Sciatic nerve (tissue), 2 donors: Measurements from ENCODE around the gene FAM151B. TPM values are rescaled to one million over a fixed set of nuclear protein-coding genes. Genes with fewer than 3 reads are reported as not detected.
"Not testable (repeated sequence)": the region's sequence is repeated elsewhere in the genome, so short reads cannot be mapped to it uniquely, and the experiment has no call there.

ENCODE experiments used
- ATAC-seq: fragments of 200-7000 bp; cut with Tn5 transposase; one replicate; pipeline ENCODE4 v1.9.1; 2020; ENCODE audit warnings: mild to moderate bottlenecking, moderate library complexity
- DNase-seq: peaks from one replicate; pipeline ENCODE4 v3.0.0-alpha.2; 2020; ENCODE audit warnings: low spot score
- intact Hi-C: fragments of 100-400 bp; cut with DNase I; formaldehyde crosslinking; loops from one replicate; pipeline ENCODE4 v1.14.2; 2022
- total RNA-seq: library from RNA; stranded (reverse); fragmentation: NEBNext Ultra II Directional; extraction: Animal tissue kit (Norgen Biotek cat#: 25700); gene quantifications from one replicate; pipeline ENCODE4 v1.2.1, GENCODE V29; 2021
- donor health status: DM: no; HTN: no; CAD: no.
- donor health status: DM: no; HTN: no; CAD: no.

FAM151B gene
- total RNA-seq, 1 donor from 2014 or later = 3.9 TPM

DNA sequence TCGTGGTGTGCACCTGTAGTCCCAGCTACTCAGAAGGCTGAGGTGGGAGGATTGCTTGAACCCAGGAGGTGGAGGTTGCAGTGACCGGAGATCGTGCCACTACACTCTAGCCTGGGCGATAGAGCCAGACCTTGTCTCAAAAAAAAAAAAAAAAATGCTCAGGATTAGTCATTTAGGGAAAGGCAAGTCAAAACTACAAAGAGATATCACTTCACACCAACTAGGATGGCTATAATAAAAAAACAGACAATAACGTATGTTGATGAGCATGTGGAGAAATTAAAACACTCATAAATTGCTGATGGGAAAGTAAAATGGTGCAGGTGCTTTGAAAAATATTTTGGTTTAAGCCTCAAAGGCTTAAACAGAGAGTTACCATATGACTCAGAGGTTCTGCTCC is 88.5 kb downstream of the FAM151B start:
- ATAC-seq = no peak
- no peak for DNase-seq

DNA sequence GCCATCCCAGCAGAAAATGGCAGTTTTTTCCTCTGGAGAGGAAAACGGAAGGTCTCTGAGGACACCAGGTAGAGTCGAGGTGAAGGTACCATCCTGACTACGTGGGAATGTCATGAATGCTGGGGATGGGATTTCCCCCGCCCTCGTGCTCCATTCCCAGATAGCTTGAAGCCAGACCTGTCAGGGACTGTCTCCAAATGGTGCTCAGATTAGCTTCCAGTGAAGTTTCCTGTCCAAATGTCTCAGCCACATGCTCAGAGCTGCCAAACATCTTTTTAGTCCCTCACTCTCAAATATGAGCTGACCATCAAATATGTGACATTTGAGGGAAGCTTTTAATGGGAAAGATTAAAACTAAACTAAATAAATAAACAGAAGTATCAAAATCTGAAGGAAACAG is 89.8 kb downstream of the FAM151B start:
- DNase-seq (no peak), ATAC-seq (no peak)
- intact Hi-C loops = no loop called here

More for the DNA sequence above, 88.5 kb downstream of the FAM151B start:
- intact Hi-C loops = no loop called here

DNA sequence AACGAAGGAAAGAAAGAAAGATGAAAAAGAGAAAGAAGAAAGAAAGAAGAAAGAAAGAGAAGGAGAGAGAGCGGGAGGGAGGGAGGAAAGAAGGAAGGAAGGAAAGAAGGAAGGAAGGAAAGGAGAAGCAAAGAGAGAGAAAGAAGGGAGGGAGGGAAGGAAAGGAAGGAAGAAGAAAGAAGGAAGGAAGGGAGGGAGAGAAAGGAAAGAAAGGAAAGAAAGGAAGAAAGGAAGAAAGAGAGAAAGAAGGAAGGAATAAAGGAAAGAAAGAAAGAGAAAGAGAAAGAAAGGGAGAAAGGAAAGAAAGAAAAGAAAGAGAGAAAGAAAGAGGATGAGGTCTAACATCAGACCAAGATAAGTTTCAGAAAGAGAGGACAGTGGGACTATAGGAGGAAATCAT is 91.2 kb downstream of the FAM151B start:
- ATAC-seq (no peak), DNase-seq (no peak)
- intact Hi-C loops = no loop called here

DNA sequence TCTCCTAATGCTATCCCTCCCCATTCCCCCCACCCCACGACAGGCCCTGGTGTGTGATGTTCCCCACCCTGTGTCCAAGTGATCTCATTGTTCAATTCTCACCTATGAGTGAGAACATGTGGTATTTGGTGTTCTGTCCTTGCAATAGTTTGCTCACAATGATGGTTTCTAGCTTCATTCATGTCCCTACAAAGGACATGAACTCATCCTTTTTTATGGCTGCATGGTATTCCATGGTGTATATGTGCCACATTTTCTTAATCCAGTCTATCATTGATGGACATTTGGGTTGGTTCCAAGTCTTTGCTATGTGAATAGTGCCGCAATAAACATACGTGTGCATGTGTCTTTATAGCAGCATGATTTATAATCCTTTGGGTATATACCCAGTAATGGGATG is 92.4 kb downstream of the FAM151B start:
- ATAC-seq, intact Hi-C loops, DNase-seq: not testable (repeated sequence)

- ATAC-seq = no peak
- intact Hi-C loops = no loop called here
- no peak for DNase-seq
Measured at GRCh38 chr5:80584770-80585169, 96.9 kb downstream of the FAM151B start.

- intact Hi-C loops = no loop called here
- DNase-seq (no peak), ATAC-seq (no peak)
Measured at GRCh38 chr5:80588858-80589540, 101.1 kb downstream of the FAM151B start.

- no peak for ATAC-seq
- intact Hi-C loops = no loop called here
- DNase-seq = no peak
Measured at GRCh38 chr5:80590766-80591165, 102.9 kb downstream of the FAM151B start.

- no peak for ATAC-seq
- no peak for DNase-seq
- intact Hi-C loops = no loop called here
Measured at GRCh38 chr5:80591352-80591751, 103.5 kb downstream of the FAM151B start.

DNA sequence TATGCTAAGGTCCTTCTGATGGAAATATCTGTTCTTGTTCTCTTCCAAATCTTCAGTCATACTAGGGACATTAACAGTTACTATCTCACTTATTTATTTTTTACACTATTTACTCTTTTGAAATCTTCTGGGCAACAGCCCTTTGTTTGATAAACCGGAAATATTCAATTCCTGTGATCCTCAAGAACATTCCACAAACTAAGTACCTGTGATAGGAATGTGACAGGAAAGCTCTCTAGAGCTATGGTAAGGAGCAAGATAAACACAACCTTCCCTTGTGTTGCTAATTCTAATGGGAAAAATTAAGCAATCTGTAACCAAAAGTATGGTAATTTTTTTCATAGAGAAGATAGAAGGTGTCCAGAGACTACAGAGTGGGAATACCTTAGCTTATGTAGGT is 104.2 kb downstream of the FAM151B start:
- ATAC-seq (no peak), DNase-seq (no peak)
- intact Hi-C loops = no loop called here

Other genes starting within 250 kb of the FAM151B start
- 70.2 TPM for gene SERINC5, start 232.1 kb upstream of the FAM151B start, total RNA-seq
- not detected for gene SPZ1, start 168.1 kb upstream of the FAM151B start, total RNA-seq
- gene ZFYVE16, start 80.0 kb upstream of the FAM151B start, total RNA-seq = 68.4 TPM
- gene ANKRD34B, start 82.2 kb downstream of the FAM151B start, total RNA-seq = not detected
- 17.6 TPM for gene MSH3, start 166.6 kb downstream of the FAM151B start, total RNA-seq
- gene DHFR, start 166.9 kb downstream of the FAM151B start, total RNA-seq = 13.3 TPM